Gastroesophageal sphincter (tissue), 4 donors: ENCODE results near the gene TREH. TPM values are rescaled to one million over a fixed set of nuclear protein-coding genes. Genes with fewer than 3 reads are reported as not detected.

Experiments
- ATAC-seq: fragments of 150-250 bp; one replicate; pipeline ENCODE4 v1.9.1; 2016; ENCODE audit warnings: mild to moderate bottlenecking, moderate library complexity
- H3K27ac ChIP-seq, 4 donors: fragments of 200-600 bp; sonication (generic) in 3 of 4; 1 replicate in 3 of 4; 2 replicates in 1 of 4; pipeline ENCODE4 v1.5.1; 2016 to 2019
- H3K27me3 ChIP-seq: fragments of 200-600 bp; sonication (generic); one replicate; pipeline ENCODE4 v1.5.1; 2019
- H3K36me3 ChIP-seq, 2 donors: fragments of 200-600 bp; sonication (generic); one replicate each; pipeline ENCODE4 v1.5.1; 2019; ENCODE audit warnings: control low read depth in 1 of 2
- H3K4me1 ChIP-seq, 3 donors: fragments of 200-600 bp; sonication (generic); 1 replicate in 2 of 3; 2 replicates in 1 of 3; pipeline ENCODE4 v1.5.1; 2016 to 2019; ENCODE audit warnings: control low read depth in 2 of 3
- H3K4me3 ChIP-seq, 2 donors: fragments of 200-600 bp; sonication (generic); one replicate each; pipeline ENCODE4 v1.5.1; 2019; ENCODE audit warnings: mild to moderate bottlenecking in 1 of 2, moderate library complexity in 1 of 2
- H3K9me3 ChIP-seq, 3 donors: fragments of 200-600 bp; sonication (generic); one replicate each; pipeline ENCODE4 v1.5.1; 2017 to 2019; ENCODE audit warnings: control low read depth in 2 of 3
- EP300 ChIP-seq: sonication (generic); formaldehyde crosslinking; IDR thresholded peaks from one replicate; pipeline ENCODE4 v1.6.1; 2017; ENCODE audit warnings: antibody characterized with exemption, mild to moderate bottlenecking
- POLR2A ChIP-seq, 2 donors: fragments of 450-650 bp; IDR thresholded peaks; one replicate each; pipeline ENCODE4 v1.6.1; 2017; ENCODE audit warnings: antibody characterized with exemption in 2 of 2, mild to moderate bottlenecking in 2 of 2, moderate library complexity in 1 of 2
- POLR2AphosphoS5 ChIP-seq: sonication (generic); formaldehyde crosslinking; IDR thresholded peaks from one replicate; pipeline ENCODE4 v1.6.1; 2017; ENCODE audit warnings: antibody characterized with exemption
- WGBS, 2 donors: methylation state at CpG; one replicate each; pipeline ENCODE4 v1.1.5; 2018; ENCODE audit warnings: low coverage in 1 of 2; 5-methylcytosine and 5-hydroxymethylcytosine counted together
- total RNA-seq, 4 donors: library from RNA; depleted of rRNA; stranded (reverse); fragments of >200 nt; gene quantifications; one replicate each; pipeline ENCODE4 v1.1.0, GENCODE V29; 2016
- TF ChIP-seq, protein P1 (sequence below), 4 experiments: fragments of 200-600 bp in 2 of 4; fragments of 450-650 bp in 2 of 4; sonication (generic) in 1 of 4; IDR thresholded peaks; one replicate each; pipeline ENCODE4 v1.5.1; 2017 to 2019; ENCODE audit warnings: antibody characterized with exemption in 4 of 4, mild to moderate bottlenecking in 2 of 4, moderate library complexity in 2 of 4

The TREH gene
- total RNA-seq, 4 donors from 2014 or later: not detected

DNA sequence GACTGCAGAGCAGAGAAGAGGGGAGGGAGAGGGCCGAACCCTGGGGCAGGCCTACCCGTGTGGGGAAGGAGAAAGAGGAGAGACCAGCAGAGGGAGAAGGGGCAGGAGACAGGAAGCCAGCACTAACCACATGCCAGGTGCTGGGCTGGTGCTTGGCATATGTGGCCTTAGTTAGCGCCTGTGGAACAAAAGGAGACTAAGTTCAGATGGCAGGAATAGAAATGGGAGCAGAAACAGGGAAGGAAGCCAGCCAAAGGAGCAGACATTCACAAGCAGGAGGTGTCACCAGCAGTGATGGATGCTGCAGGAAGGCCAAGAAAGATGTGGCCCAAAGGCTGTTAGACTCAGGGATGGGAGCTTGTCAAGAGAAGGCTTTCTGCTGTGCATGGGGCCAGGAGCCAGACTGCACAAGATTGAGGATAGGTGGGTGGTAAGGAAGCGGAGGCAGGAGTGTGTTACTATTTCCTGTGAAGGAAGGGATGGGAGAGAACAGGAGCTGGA lies 26.7 kb downstream of the TREH start:
- 28 to 54% methylated on average over 4 of the region's 4 CpGs for WGBS, 2 donors
- peaks cover 0 to 14% (median 0%) of the 10 kb centered on the region in 3 donors for H3K4me1 ChIP-seq
- H3K9me3 ChIP-seq: no peaks in the 10 kb centered on the region
- peaks cover 0 to 100% of the 10 kb centered on the region in 2 donors for H3K36me3 ChIP-seq
- H3K27ac ChIP-seq: peak overlapping the region in 1 of 4 donors; percentile 15
- TF ChIP-seq, protein P1, sequence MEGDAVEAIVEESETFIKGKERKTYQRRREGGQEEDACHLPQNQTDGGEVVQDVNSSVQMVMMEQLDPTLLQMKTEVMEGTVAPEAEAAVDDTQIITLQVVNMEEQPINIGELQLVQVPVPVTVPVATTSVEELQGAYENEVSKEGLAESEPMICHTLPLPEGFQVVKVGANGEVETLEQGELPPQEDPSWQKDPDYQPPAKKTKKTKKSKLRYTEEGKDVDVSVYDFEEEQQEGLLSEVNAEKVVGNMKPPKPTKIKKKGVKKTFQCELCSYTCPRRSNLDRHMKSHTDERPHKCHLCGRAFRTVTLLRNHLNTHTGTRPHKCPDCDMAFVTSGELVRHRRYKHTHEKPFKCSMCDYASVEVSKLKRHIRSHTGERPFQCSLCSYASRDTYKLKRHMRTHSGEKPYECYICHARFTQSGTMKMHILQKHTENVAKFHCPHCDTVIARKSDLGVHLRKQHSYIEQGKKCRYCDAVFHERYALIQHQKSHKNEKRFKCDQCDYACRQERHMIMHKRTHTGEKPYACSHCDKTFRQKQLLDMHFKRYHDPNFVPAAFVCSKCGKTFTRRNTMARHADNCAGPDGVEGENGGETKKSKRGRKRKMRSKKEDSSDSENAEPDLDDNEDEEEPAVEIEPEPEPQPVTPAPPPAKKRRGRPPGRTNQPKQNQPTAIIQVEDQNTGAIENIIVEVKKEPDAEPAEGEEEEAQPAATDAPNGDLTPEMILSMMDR (IDR thresholded peaks at IDR 0.05): no peak
- no peak for TF ChIP-seq POLR2AphosphoS5
- TF ChIP-seq POLR2A (IDR thresholded peaks at IDR 0.05): no peak
- no peak for TF ChIP-seq EP300
- no peaks in the 10 kb centered on the region for H3K27me3 ChIP-seq
- H3K4me3 ChIP-seq: no peak overlapping the region
- ATAC-seq: no peak

DNA sequence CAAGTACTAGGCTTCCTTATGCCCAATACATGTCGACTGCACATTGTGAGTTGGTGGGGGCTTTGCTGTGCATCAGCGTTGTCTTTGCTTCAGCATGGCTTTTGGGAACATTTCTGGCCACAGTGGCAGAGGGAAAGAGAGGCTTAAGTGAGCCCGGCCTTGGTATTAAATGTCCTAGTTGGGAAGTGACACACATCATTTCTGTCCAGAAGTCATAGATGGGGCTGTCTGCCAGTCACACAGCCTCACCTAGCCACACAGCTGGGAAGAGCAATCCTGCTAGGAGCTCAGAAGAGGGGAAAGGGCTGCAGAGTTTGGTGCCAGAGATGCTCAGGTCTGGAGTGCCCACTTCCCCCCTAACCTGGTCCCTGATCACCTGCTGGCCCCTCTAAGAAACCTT lies 27.6 kb downstream of the TREH start:
- 87 to 100% methylated on average over 2 to 3 of the region's 3 CpGs for WGBS, 2 donors
- Histone ChIP-seq H3K36me3 (peaks cover 0 to 100% of the 10 kb centered on the region in 2 donors), H3K4me1 (peaks cover 0 to 14% (median 0%) of the 10 kb centered on the region in 3 donors), H3K9me3 (no peaks in the 10 kb centered on the region), H3K27me3 (no peaks in the 10 kb centered on the region), H3K4me3 (no peak overlapping the region), H3K27ac (no peak overlapping the region)
- ATAC-seq: no peak
- TF ChIP-seq EP300 (no peak), POLR2A (IDR thresholded peaks at IDR 0.05) (no peak), POLR2AphosphoS5 (no peak)
- TF ChIP-seq, protein P1 (IDR thresholded peaks at IDR 0.05): no peak

DNA sequence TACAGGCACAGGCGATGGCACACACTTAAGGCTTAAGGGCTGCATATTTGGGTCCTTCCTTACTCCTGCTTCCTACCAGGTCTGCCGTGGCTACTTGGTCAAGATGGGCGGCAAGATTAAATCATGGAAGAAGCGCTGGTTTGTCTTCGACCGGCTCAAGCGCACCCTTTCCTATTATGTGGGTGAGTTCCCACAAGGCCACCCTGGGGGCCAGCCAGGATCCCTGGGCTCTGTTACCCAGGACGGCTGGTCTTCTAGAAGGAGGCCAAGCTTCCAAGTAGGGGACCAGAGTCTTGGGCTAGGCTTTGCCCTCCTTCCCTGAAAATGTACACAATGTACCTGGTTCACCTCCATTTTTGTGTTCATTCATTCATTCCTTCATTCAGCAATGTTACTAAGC lies 29.1 kb downstream of the TREH start:
- no peak for ATAC-seq
- 84% methylated on average over 3 of the region's 8 CpGs; no CpG with 5 or more reads in 1 of the 2 donors for WGBS, 2 donors
- H3K27me3 ChIP-seq: no peaks in the 10 kb centered on the region
- no peak overlapping the region for H3K4me3 ChIP-seq
- H3K4me1 ChIP-seq: peaks cover 0 to 14% (median 0%) of the 10 kb centered on the region in 3 donors
- no peak for TF ChIP-seq POLR2A (IDR thresholded peaks at IDR 0.05)
- TF ChIP-seq, protein P1 (IDR thresholded peaks at IDR 0.05): no peak
- no peak for TF ChIP-seq POLR2AphosphoS5
- no peak for TF ChIP-seq EP300
- no peak overlapping the region for H3K27ac ChIP-seq
- H3K36me3 ChIP-seq: peaks cover 0 to 98% of the 10 kb centered on the region in 2 donors
- no peaks in the 10 kb centered on the region for H3K9me3 ChIP-seq

DNA sequence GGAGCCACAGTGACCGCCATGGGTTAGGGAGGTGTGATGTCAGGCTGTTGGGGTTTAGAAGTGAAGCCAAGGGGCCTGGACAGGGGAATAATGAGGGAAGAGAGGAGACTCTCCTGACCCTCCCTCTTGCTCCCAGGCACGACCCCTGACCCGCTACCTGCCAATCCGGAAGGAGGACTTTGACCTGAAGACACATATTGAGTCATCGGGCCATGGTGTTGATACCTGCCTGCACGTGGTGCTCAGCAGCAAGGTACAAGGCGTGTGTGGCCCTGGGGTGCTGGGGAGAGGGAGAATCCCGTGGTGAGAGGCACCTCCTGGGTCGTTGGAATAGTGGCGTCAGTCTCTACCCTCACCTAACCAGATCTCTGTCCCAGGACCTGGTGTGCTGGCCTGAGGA lies 29.5 kb downstream of the TREH start:
- Histone ChIP-seq H3K4me1 (peaks cover 0 to 14% (median 0%) of the 10 kb centered on the region in 3 donors), H3K4me3 (no peak overlapping the region), H3K36me3 (peaks cover 0 to 98% of the 10 kb centered on the region in 2 donors), H3K9me3 (no peaks in the 10 kb centered on the region), H3K27me3 (no peaks in the 10 kb centered on the region), H3K27ac (no peak overlapping the region)
- WGBS, 2 donors: 87% methylated on average over 7 of the region's 10 CpGs; no CpG with 5 or more reads in 1 of the 2 donors
- no peak for ATAC-seq
- no peak for TF ChIP-seq POLR2A (IDR thresholded peaks at IDR 0.05)
- TF ChIP-seq POLR2AphosphoS5: no peak
- TF ChIP-seq EP300: no peak
- TF ChIP-seq, protein P1 (IDR thresholded peaks at IDR 0.05): no peak

DNA sequence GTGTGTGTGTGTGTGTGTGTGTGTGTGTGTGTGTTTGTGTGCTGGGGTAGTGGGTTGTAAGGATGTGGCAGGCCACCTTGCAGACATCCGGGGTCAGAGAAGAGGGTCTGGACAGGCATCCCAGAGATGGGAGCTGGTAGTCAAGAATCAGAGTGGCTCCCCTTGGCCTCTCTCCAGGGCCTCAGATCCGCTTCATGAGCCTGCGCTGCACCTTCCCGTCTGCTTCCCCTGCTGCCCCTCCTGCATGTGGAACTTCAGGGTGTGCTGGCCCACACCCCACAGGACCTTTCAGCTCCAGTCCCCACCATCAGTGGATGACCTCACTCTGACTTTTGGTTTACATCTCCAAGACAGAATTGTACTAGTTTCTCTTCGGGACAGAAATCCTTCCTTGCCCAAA lies 31.2 kb downstream of the TREH start:
- Histone ChIP-seq H3K36me3 (peaks cover 0 to 98% of the 10 kb centered on the region in 2 donors), H3K9me3 (no peaks in the 10 kb centered on the region), H3K27me3 (no peaks in the 10 kb centered on the region), H3K4me3 (no peak overlapping the region), H3K27ac (no peak overlapping the region), H3K4me1 (peaks cover 0 to 14% (median 0%) of the 10 kb centered on the region in 3 donors)
- no peak for TF ChIP-seq EP300
- TF ChIP-seq POLR2AphosphoS5: no peak
- TF ChIP-seq, protein P1 (IDR thresholded peaks at IDR 0.05): no peak
- WGBS, 2 donors: 71 to 73% methylated on average over 2 to 3 of the region's 5 CpGs
- no peak for ATAC-seq
